HS-27A (cell line): ENCODE results near the gene DPEP3.

Experiments used
- DNase-seq: peaks from one replicate; pipeline ENCODE4 v3.0.0-alpha.2; 2012; ENCODE audit warnings: low read depth, missing footprints

DPEP3 gene

DNA sequence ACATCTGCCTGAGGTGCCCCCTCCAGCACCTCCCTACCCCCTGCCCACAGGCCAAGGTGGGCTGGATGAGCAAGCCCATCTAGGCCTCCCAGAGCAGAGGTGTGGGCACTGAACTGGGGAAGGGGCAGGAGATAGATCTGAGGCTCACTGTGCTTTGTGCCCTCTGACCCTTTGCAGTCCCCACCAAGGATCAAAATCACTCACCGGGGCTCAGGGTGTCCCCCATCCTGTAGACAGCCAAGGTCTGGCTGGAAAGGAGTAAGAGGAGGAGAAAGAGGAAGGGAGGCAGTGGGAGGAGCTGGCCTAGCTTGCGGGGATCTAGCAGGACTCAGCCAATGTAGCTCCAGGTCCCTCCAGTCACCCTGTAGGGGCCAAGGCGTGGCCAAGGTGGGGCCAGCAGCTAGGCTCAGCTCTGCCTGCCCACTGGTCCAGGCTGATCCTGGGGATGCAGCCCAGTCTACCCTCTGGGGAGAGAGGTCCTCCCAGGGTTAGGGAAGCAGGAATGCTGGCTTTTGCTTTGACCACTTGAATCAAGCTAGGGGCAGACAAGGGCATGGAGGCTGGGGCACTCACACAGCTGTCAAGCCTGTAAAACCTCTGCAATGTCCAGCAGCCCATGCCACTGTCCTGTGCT is 13.6 kb downstream of the DPEP3 start:
- DNase-seq, result no peak

DNA sequence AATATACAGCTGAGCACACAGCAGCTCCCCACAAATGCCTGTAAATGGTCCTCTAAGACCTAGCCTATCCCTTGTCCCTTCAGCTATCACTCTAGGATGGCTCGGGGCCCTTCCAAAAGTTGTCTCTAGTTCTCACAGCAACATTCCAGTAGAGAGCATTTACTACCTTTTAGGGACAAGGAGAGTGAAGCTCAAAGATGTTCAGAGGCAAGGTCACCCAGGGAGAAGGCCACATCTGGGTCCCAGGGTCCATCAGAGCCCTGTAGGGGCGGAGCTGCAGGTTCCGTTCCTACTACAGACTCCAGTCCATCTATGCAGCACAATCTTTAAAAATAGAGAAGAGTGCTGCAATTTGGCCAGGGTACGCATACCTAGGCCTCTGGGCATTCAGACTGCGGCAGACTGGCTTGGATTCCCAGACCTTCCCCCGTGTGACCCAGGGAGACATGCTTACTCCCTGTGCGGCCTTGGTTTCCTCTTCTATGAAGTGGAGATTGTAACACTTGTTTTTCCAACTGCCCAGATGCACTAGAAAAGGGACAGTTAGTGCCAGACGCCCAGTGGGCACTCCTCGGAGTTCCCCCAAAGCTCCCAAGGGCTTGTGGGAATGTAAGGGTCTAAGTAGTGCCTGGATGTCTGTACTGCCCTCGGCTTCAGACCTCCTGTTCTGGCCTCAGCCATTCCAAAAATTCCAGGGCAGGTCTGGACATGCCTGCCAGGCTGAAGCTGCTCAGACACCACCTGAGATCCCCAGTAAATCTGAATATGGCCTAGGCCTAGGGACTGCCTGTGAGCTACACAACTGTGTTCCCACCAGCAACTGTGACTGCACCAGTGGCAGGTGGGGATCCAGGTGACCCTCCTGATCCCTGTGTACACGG is 14.4 kb downstream of the DPEP3 start:
- DNase-seq, result no peak

DNA sequence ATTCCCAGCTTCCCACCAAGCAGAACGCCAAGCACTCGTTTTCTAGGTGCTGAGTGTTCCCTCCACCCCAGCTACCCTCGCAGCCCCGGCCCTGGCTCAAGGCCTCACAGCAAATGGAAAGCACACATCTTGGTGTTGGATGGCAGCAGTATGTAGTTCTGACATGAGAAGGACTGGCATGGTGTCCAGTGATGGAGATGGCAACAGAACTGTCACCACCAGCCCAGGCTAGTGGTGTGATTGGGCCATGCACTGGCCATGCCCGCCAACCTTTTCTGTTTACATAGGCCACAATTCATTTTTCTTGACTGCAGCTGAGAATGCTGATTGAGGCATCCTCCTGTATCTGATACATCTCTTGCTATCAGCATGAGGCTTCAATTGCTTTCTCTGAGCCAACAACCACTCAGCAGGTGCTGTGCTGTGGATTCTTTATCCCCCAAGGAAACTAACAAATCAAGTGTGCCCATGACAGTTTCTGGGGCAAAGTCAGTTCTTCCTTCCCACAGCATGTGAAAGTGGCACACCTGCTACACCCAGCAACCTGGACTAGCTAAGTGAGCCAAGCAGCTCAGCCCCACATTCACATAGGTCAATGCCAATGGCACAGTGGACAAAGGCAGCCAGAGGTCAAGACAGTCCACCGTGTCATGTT is 15.7 kb downstream of the DPEP3 start:
- DNase-seq, result no peak

DNA sequence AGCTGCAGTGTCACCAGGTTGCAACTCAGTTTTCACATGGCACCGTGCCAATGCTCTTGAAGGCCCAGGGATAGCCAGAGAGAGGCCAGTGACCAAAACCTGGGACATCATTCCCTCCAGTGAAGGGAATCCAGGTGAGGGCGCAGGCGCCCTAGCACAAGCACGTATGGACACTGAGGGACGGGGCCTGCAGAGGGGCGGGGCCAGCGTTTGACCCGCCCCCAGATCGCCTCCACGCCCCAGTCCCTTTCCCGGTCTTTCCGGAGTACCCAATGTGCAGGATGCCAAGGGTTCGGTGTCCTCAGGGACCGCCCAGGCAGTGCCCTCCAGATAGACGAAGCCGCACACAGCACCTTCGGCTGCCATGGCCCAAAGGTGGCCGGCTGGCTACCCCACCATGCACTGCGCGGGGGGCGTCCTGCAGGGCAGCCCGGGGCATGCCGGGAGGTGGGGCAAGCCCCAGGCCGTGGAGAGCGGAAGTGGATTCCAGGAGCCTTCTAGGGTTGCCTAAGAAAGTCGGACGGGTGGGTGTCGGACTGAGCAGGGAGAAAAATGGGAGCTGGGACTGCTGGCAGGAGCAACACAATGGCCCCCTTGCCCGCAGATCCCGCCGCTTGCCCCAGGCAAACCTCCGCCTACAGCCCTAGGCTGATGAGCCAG is 16.5 kb downstream of the DPEP3 start:
- no peak for DNase-seq

DNA sequence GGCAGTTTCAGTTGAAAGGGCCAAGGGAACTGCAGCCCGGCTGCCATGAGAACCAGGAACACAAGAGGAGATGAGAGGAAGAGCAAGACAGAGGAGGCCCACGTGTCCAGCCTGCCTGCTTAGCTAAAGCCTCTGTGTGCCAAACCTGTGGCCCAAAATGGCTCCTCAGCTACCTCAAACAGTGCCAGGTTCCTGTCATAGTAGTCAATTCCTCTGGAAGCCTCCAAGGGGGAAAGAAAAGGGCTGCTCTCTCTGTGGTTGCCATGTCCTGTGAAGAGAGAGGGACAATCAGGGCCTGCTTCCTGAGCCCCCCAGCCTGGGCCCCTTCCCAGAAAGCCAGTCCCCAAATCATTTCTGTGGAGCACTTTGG is 17.0 kb downstream of the DPEP3 start:
- DNase-seq, result no peak

DNA sequence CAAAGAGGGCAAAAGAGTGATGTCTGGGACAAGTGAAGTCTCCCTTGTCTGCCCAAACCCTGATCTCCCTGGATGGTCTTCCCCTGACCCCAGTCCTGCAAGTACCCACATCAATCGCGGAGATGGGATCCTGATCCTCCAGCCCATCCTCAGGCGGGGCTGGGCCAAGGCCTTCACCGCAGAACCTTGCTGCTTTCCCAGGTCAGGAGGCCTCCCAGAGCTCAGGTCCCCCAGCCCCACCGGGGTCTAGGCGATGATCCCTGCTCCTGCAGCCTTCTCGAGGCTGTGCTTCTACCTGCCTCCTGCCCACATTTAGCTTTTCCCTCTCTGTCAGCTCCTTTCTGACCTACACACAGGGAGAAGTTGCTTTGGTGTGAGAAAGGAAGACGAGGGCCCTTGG is 18.2 kb downstream of the DPEP3 start:
- no peak for DNase-seq

DNA sequence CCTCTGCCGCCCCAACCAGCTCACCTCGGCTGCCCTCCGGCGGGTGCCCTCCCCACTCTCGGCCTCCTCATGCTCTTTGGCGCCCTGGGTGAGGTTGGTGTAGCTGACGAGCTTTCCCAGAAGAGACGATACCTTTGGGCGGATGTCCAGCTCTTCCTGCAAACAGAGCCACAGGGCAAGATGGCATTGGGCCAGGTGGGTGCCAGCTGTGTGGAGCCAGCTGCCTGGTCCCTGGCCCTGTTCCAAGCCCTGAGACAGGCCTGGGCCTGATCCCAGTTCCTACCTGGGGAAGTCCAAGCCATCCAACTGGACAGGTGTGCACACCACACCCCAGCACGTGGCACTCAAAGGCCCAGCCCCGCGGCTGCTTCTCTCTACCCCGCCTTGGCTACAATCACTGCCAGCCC is 18.7 kb downstream of the DPEP3 start:
- DNase-seq, result no peak

DNA sequence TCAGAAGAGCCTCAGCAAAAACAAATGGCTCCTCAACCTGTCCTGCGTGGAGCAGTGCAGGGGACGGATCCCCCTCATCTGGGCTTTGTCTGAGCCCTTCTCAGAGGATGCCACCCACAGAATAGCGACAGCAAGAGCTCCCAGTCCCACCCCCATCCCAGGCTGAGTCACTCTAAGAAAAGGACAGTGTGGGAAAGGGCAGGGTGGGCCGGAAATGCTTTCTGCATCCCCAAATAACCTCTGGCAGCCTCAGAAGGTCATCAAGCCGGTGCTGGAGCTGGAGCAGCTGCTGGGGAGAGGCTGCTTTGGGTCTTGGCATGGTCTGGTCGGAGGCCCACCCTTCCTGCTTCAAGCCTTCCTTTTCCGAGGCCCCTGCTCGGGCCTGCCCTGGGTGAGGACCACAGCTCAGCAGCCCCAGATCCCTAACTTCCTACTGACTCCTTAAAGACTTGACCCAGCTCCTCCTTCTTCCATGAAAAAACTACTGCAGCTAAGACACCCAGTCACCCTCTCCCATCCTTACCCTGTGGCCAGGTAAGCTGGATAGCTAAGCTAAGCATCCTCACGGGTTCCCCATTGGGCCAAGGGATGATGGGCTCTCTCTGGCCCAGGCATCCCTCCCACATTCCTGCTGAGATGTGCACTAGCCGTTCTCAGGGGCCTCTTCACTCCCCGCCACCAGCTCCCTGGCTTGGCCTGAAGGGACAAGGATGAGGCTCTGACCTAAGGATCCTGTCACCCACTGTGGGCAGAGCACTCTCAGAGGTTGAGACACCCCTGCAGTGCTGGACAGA is 20.6 kb downstream of the DPEP3 start:
- DNase-seq, result no peak

DNA sequence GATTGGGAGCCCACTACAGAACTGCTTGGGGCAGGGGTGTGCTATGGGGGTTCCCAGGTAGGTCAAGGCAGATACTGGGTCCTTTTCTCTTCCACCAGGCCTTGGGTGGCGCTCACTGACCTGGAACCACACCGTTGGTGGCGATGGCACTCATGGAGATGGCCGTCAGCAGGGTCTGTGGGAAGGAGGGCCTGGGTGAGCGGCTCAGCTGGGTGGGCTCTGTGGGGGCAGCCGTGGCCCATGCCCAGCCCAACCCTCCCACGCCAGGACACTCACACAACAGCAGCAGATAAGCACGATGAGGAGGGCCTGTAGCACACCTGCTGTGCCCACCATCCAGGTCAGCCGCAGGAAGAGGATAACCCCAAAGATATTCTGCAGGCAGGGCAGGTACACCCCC is 22.7 kb downstream of the DPEP3 start:
- DNase-seq, result no peak

DNA sequence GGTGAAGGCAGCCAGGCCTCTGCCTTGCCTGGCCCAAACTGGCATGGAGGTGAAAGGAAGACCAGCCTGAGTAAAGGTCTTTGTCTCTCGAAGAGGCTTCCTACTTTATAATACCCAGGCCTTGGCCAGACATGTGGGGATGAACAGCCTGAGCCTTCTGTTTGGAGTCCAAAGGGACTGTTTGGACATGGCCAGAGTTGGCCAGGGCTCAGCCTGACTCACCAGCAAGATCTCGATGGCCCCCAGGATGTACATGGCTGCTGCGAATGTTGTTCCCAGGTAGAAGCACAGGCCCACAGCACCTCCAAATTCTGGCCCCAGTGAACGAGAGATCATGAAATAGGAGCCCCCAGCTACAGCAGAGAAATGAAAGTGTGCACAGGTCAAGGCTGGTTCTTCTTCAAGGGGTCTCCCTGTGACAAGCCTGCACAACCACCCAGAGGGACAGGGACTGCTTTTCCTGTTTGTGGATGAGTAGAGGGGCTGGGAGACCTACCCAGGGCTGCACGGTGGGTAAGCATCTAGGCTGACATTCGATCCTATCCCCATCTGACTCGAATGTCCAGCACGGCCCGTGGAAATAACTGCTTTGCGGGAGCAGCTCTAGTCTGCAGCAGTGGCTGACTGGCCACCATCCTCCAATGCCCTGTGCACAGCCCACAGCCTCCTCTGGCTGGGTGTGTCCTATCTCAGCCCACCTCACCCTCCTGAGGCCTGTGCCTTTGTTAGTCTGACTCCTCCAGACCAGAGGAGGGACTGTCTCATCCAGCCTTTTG is 25.7 kb downstream of the DPEP3 start:
- DNase-seq, result no peak

DNA sequence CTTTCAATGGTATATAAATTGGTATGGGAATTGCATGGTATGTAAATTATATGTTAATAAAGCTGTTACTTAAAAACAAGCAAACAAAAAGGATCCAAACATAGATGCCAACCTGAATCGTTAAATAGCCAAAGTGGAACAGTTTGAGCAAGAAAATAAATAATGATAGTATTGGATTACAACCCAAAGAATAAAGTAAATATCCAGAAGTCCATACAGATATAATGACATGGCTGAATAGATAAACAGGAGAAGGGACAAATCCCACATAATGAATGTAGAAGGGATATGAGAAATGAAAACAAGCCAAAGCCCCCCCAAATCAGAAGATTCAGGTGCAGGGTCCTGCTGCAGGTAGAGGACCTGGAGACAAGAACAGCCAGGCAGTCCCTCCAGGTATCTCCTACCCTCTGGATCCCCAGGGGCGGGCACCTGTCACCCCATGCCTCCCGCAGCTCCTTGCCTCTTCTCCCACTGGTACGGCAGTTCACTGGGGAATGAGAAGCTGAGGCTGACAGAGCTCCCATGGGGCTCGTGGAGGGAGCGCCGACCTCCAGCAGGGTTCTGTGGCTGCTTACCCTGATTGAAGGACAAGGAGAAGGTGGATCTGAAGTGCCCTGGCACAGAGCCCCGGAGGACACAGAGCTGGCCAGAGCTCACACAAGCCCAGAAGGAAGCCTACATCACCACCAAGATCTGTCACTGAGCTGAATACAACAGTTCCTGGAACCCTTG is 26.5 kb downstream of the DPEP3 start:
- no peak for DNase-seq

DNA sequence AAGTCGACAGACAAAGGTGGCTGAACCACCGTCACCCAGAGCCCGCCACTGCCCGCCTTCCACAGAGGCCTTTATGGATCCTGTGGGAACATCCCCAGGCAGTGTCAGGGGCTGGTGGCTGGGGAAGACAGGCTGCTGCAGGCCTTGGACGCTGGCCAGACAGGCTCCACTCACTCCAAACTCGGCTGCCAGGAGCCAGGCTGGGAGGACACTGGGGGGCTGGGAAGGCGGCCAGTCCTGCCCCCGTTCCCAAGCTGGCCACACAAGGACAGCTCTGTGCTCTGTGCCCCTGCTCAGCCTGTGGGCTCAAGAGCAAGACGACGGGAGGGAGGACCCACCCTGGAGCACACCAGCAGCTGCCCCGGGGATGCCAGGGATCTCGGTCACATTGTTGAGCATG is 28.8 kb downstream of the DPEP3 start:
- DNase-seq, result no peak

DNA sequence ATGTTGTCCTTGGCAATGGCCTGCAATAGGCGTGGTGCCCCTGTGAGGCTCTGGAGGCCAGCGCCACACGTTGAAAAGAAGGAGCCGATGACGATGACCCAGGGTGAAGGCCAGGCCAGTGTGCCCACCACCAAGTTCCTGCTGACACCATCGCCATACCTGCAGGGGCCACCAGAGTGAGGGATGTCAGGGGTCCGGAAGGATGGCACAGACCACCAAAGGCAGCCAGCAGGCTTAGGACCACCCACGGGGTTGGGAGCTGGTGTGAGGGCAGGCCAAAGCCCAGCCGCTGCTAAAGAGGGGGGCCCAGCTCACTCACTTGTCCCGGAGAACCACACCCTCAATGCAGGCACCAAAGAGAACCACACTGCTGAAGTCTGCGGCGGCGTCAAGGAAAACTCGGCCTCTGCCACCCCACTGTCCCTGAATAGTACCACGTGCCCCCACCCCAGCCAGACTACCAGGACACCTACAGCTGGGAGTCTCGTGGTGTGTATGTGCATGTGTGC is 29.9 kb downstream of the DPEP3 start:
- DNase-seq, result no peak

DNA sequence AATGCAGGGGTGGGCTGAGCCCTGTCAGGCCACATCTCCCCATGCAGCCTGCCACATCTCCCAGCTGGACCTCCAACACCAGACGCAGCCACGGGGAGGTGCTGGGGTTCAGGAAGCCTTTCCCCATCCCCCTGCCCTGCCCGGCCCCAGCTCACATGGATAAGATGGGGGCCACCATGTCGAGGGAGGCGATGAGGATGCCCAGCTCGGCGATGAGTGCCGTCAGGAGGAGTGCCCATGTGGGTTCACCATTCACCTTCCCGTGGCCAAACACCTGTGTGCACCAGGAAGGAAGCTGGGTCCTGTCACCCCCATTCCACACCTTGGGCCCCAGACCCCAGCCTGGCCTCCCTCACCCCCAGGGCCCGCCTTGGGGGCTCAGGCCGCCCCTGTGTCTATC is 30.7 kb downstream of the DPEP3 start:
- no peak for DNase-seq

DNA sequence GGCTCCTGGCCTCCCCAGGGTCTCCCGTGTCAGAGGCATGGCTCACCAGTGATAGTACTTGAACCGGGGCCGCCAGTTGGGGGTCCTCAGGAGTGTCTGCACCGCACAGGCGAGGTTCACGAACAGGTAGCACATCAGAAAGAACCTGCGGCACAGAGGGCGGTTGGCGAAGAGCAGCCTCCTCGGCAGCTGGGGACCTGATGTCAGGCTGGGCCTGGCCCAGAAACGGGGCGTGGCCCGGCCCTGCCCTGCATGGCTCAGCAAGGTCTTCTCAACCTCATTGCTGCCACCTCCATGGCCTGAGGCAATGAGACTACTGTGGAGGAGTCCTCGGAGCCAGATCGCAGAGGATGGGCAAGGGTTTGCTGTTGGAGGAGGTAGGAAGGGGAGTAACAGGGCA is 32.3 kb downstream of the DPEP3 start:
- DNase-seq, result no peak

DNA sequence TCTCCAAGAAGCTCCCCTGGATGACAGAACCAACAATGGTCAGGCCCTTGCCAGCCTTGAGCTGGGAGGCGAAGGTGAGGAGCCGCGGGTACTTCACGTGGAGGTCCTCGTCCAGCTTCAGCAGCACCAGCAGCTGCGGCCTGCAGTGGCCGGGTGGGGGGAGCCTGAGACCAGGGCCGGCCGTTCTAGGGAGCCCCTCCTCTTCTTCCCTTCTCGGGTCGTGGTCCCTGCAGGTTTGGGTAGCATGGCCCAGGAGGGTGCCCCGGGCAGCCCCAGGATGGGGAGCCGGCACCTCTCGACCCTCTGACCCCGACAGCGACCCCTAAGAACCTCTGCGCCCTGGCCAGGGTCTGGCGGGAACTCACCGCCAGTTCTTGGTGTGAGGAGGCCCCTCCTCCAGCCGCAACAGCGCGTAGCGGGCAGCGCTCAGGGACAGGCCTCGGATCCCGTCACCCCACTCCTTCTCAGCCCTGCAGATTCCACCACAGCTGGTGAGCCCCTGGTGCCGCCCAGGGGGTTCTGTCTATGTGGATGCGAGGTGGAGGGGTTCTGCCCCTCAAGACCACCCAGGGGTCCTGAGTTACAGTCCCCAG is 33.2 kb downstream of the DPEP3 start:
- DNase-seq, result no peak

DNA sequence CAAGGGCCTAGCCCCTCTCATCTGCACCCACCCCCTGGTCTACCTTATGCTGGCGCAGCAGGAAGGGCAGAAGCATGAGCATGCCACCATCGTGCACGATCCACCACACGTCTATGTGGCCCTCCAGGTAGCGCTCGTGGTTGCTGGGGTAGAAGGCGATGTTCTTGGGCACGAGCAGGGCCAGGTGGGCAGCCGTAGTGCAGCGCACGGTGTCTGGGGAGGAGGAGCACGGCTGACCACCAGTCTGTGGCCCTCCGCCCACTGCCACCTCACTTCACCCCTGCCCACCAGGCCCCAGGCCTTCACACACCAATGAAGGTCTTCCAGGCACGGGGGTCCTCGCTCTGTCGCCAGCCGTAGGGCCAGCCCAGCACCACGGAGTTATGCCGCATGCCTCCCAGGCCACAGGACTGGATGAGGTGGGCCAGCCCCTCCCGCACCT is 34.1 kb downstream of the DPEP3 start:
- no peak for DNase-seq

DNA sequence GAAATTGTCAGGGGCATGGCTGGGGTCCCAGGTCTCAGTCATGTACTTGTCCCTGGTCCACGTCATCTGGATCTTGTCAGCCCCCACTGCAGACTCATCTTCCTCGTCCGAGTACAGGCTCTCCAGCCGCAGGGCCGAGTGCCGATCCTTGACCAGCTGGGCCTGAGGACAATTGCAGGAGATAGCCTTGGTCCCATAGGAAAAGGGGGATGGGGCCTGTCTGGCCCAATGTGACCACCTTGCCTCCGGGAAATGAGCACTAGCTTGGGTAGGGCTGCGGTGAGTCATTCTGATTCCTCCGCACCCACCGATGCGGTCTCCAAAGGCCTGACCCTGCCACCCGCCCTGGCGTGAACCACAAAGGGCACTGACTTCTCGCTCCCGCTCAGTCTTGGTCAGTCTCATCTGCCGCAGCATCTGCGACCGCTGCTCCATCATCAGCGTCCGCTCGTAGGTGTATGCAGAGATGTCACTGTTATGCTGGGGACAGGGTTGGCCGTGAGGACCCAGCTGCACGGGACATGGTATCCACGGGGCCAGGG is 34.8 kb downstream of the DPEP3 start:
- no peak for DNase-seq

DNA sequence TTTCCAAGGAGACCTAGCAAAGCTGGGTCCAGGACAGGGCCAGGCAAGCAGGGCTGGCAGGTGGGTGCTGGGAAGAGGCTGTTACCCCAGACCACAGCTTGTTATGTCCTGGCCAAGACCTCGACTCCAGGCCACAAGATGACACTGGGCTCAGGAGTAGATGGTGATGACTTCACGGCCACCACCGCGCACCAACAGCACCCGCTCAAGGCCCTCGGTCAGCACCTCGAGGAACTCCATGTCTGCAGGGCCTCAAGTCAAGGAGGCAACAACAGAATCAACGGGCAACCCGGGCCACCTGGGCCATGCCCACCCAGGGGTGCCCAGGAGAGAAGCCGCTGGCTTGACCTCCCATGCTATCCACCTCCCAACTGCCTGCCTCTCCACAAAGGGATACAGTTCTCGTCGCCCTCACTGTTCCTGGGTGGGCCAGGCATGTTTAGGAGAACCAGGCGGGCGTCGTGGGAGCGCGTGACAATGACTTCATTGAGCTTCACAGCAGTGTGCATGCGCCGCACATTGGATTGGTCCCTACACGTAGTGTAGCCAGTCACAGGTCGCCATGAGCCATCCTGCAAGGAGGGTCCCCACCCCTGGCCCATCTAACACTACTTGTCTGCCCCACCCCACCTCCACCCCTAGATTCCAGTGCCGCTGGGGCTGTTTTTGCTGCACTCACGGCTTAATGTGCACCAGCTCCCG is 35.5 kb downstream of the DPEP3 start:
- DNase-seq, result no peak
